ENCODE results near the gene PEX26. TPM values are rescaled to one million over a fixed set of nuclear protein-coding genes. Genes with fewer than 3 reads are reported as not detected.
"Not testable (repeated sequence)": the region's sequence is repeated elsewhere in the genome, so short reads cannot be mapped to it uniquely, and the experiment has no call there.

The PEX26 gene
- total RNA-seq, 2 experiments from 2014 or later: 38.9 to 46.8 TPM

- Mint-ChIP-seq H3K9me3 (ENCODE audit: low read depth) (no peaks in the 10 kb centered on the region), H3K27ac (no peak overlapping the region), H3K4me3 (no peak overlapping the region), H3K27me3 (peaks cover 33% of the 10 kb centered on the region), H3K4me1 (peaks cover 25% of the 10 kb centered on the region), H3K36me3 (peaks cover 2% of the 10 kb centered on the region)
- CTCF ChIA-PET: interaction anchor here (0.6 to 1.0 kb wide), 2 partner anchors 19 to 1147 kb away, joined by 3 read pairs; no protein-coding TSS in a partner anchor
- DNase-seq (no peak), ATAC-seq (no peak)
Measured at GRCh38 chr22:18113680-18114394, 36.0 kb downstream of the PEX26 start.

GRCh38 chr22:18114495-18114894, 36.7 kb downstream of the PEX26 start:
- H3K9me3 Mint-ChIP-seq (ENCODE audit: low read depth): no peaks in the 10 kb centered on the region
- CTCF ChIA-PET: interaction anchor here (1.0 kb wide), 1 partner anchor 20 kb away, joined by 3 read pairs; no protein-coding TSS in a partner anchor
- H3K4me1 Mint-ChIP-seq: peaks cover 27% of the 10 kb centered on the region
- peaks cover 2% of the 10 kb centered on the region for H3K36me3 Mint-ChIP-seq
- no peak overlapping the region for H3K27ac Mint-ChIP-seq
- DNase-seq (no peak), ATAC-seq (no peak)
- H3K4me3 Mint-ChIP-seq: no peak overlapping the region
- peaks cover 30% of the 10 kb centered on the region for H3K27me3 Mint-ChIP-seq

- no peak overlapping the region for H3K4me3 Mint-ChIP-seq
- no peaks in the 10 kb centered on the region for H3K36me3 Mint-ChIP-seq
- no peaks in the 10 kb centered on the region for H3K9me3 Mint-ChIP-seq (ENCODE audit: low read depth)
- CTCF ChIA-PET: interaction anchor here (1.2 kb wide), 1 partner anchor 39 kb away, joined by 3 read pairs; no protein-coding TSS in a partner anchor
- peaks cover 24% of the 10 kb centered on the region for H3K27me3 Mint-ChIP-seq
- ATAC-seq (no peak), DNase-seq (no peak)
- peaks cover 23% of the 10 kb centered on the region for H3K4me1 Mint-ChIP-seq
- no peak overlapping the region for H3K27ac Mint-ChIP-seq
Measured at GRCh38 chr22:18114976-18115652, 37.3 kb downstream of the PEX26 start.

DNA sequence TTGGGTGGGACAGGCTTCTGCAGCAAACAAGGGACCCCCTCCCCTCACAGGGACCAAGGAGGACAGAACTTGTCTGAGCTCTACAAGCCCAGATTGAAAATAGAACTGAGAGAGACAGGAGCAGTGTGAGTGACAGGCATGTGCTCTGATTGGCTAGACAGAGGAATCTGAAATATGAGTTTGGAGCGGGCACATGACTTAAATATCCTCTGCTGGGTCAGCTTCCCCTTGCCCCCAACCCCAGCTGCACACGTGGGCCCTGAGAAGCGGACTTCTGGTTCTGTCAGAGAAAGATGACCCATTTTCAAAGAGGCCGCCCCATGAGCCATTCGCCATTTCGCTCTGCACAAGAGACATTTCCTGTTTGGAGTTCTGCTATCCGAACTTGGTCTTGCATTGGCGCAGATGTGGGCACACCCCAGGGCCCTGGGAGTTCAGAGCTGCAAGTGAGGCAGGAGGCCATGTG, 38.1 kb downstream of the PEX26 start:
- ATAC-seq (no peak), DNase-seq (no peak)
- no peaks in the 10 kb centered on the region for H3K36me3 Mint-ChIP-seq
- H3K4me1 Mint-ChIP-seq: peaks cover 19% of the 10 kb centered on the region
- no peak overlapping the region for H3K27ac Mint-ChIP-seq
- peaks cover 19% of the 10 kb centered on the region for H3K27me3 Mint-ChIP-seq
- H3K4me3 Mint-ChIP-seq: no peak overlapping the region
- CTCF ChIA-PET: interaction anchor here (1.2 kb wide), 1 partner anchor 39 kb away, joined by 3 read pairs; no protein-coding TSS in a partner anchor
- no peaks in the 10 kb centered on the region for H3K9me3 Mint-ChIP-seq (ENCODE audit: low read depth)

- Mint-ChIP-seq H3K27me3 (peaks cover 12% of the 10 kb centered on the region), H3K9me3 (ENCODE audit: low read depth) (no peaks in the 10 kb centered on the region), H3K4me1 (peaks cover 19% of the 10 kb centered on the region), H3K4me3 (no peak overlapping the region), H3K36me3 (no peaks in the 10 kb centered on the region), H3K27ac (no peak overlapping the region)
- CTCF ChIA-PET: no interaction called here
- ATAC-seq: no peak
- no peak for DNase-seq
Measured at GRCh38 chr22:18116634-18117033, 38.8 kb downstream of the PEX26 start.

- Mint-ChIP-seq H3K36me3 (no peaks in the 10 kb centered on the region), H3K9me3 (ENCODE audit: low read depth) (no peaks in the 10 kb centered on the region), H3K4me1 (peaks cover 17% of the 10 kb centered on the region), H3K27me3 (no peaks in the 10 kb centered on the region), H3K4me3 (no peak overlapping the region), H3K27ac (no peak overlapping the region)
- DNase-seq (no peak), ATAC-seq (no peak)
- CTCF ChIA-PET: no interaction called here
Measured at GRCh38 chr22:18118345-18118915, 40.6 kb downstream of the PEX26 start.

- no peak overlapping the region for H3K4me3 Mint-ChIP-seq
- no peaks in the 10 kb centered on the region for H3K9me3 Mint-ChIP-seq (ENCODE audit: low read depth)
- DNase-seq (no peak), ATAC-seq (no peak)
- no peaks in the 10 kb centered on the region for H3K27me3 Mint-ChIP-seq
- H3K36me3 Mint-ChIP-seq: no peaks in the 10 kb centered on the region
- H3K27ac Mint-ChIP-seq: no peak overlapping the region
- CTCF ChIA-PET: no interaction called here
- H3K4me1 Mint-ChIP-seq: peaks cover 6% of the 10 kb centered on the region
Measured at GRCh38 chr22:18119409-18120110, 41.8 kb downstream of the PEX26 start.

- Mint-ChIP-seq H3K27ac (no peak overlapping the region), H3K27me3 (no peaks in the 10 kb centered on the region), H3K4me3 (no peak overlapping the region), H3K9me3 (ENCODE audit: low read depth) (no peaks in the 10 kb centered on the region), H3K36me3 (no peaks in the 10 kb centered on the region), H3K4me1 (peaks cover 6% of the 10 kb centered on the region)
- CTCF ChIA-PET: no interaction called here
- DNase-seq (no peak), ATAC-seq (no peak)
Measured at GRCh38 chr22:18120857-18121256, 43.1 kb downstream of the PEX26 start.

GRCh38 chr22:18121506-18121905, 43.7 kb downstream of the PEX26 start:
- no peak overlapping the region for H3K4me3 Mint-ChIP-seq
- no peaks in the 10 kb centered on the region for H3K9me3 Mint-ChIP-seq (ENCODE audit: low read depth)
- CTCF ChIA-PET: no interaction called here

DNA sequence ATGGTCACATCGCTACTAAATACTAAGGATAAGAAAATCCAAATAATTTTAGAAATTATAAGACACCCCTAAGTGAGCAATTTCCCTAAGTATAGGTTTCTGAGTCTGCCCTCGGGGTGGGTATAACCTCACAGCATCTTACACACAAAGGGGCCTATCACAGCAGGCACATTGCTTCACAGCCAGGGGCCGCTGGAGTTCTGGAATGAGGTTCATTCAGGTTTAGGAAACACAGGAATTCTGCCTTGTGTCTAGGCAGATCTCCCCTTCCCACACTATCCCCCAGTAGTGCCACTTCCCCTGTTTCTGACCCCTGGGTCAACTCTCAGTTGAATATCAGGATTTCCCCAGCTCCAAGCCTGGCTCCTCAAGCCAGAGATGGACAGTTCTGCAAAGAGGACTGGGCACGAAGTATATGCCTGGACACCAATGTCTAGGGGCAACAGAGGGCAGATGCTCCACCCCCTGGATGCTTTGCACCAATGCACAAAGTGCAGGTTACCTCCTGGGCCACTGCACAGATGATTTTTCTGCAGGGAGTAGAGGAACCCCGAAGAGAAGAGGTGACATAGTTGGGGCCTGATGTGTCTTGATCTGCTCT, 44.3 kb downstream of the PEX26 start:
- H3K4me1 Mint-ChIP-seq: peaks cover 6% of the 10 kb centered on the region
- ATAC-seq: no peak
- no peaks in the 10 kb centered on the region for H3K27me3 Mint-ChIP-seq
- H3K27ac Mint-ChIP-seq: no peak overlapping the region
- H3K9me3 Mint-ChIP-seq (ENCODE audit: low read depth): no peaks in the 10 kb centered on the region
- peaks cover 2% of the 10 kb centered on the region for H3K36me3 Mint-ChIP-seq
- DNase-seq: no peak
- no peak overlapping the region for H3K4me3 Mint-ChIP-seq
- CTCF ChIA-PET: no interaction called here

More at GRCh38 chr22:18121506-18121905, 43.7 kb downstream of the PEX26 start:
- Mint-ChIP-seq H3K27me3 (no peaks in the 10 kb centered on the region), H3K4me1 (peaks cover 6% of the 10 kb centered on the region), H3K36me3 (no peaks in the 10 kb centered on the region), H3K27ac (no peak overlapping the region)
- DNase-seq: no peak
- ATAC-seq: no peak

DNA sequence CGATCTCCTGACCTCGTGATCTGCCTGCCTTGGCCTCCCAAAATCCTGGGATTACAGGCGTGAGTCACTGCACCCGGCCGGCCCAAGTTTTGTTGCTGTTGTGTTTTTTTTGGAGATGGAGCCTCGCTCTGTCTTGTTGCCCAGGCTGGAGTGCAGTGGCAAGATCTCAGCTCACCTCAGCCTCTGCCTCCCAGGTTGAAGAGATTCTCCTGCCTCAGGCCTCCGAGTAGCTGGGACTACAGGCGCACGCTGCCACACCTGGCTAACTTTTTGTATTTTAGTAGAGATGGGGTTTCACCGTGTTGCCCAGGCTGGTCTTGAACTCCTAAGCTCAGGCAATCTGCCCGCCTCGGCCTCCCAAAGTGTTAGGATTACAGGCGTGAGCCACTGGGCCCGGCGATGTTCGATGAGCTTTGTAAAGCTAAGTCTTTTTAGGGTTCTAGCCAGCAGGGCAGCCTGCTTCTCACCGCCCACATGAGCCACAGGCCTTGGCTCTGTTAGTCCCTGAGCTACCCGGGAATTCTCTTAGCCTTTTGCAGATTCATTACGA, 45.8 kb downstream of the PEX26 start:
- DNase-seq; H3K27ac Mint-ChIP-seq; H3K9me3 Mint-ChIP-seq (ENCODE audit: low read depth); H3K27me3 Mint-ChIP-seq; H3K4me3 Mint-ChIP-seq; ATAC-seq; H3K36me3 Mint-ChIP-seq; H3K4me1 Mint-ChIP-seq: not testable (repeated sequence)
- CTCF ChIA-PET: interaction anchor here (0.8 kb wide), 1 partner anchor 15 kb away, joined by 3 read pairs; no protein-coding TSS in a partner anchor

DNA sequence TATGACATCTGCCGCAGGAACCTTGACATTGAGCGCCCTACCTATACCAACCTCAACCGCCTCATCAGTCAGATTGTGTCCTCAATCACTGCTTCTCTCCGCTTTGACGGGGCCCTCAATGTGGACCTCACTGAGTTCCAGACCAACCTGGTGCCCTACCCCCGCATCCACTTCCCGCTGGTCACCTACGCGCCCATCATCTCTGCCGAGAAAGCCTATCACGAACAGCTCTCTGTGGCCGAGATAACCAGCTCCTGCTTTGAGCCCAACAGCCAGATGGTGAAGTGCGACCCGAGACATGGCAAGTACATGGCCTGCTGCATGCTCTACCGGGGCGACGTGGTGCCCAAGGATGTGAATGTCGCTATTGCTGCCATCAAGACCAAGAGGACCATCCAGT, 48.8 kb downstream of the PEX26 start:
- Mint-ChIP-seq H3K9me3 (ENCODE audit: low read depth) (no peaks in the 10 kb centered on the region), H3K27ac (no peak overlapping the region)
- CTCF ChIA-PET: interaction anchor here (0.7 to 1.0 kb wide), 2 partner anchors 50 to 778 kb away, joined by 3 read pairs; no protein-coding TSS in a partner anchor

GRCh38 chr22:18130018-18130417, 52.2 kb downstream of the PEX26 start:
- Mint-ChIP-seq H3K27ac (no peak overlapping the region), H3K36me3 (peaks cover 10% of the 10 kb centered on the region), H3K27me3 (no peaks in the 10 kb centered on the region), H3K9me3 (ENCODE audit: low read depth) (no peaks in the 10 kb centered on the region), H3K4me3 (no peak overlapping the region), H3K4me1 (no peaks in the 10 kb centered on the region)
- DNase-seq (no peak), ATAC-seq (no peak)
- CTCF ChIA-PET: no interaction called here

More for the DNA sequence above, 48.8 kb downstream of the PEX26 start:
- no peak overlapping the region for H3K4me3 Mint-ChIP-seq
- ATAC-seq (no peak), DNase-seq (no peak)
- no peaks in the 10 kb centered on the region for H3K4me1 Mint-ChIP-seq
- peaks cover 2% of the 10 kb centered on the region for H3K36me3 Mint-ChIP-seq
- no peaks in the 10 kb centered on the region for H3K27me3 Mint-ChIP-seq
